Caco-2 (cell line): Measurements from ENCODE around the gene CTLA4. TPM values are rescaled to one million over a fixed set of nuclear protein-coding genes. Genes with fewer than 3 reads are reported as not detected.

ENCODE experiments used
- BruUV-seq: library from RNA; stranded (reverse); fragments of 400-500 nt; replicated peaks from 2 replicates; lab custom pipeline; 2021; lab: Mats Ljungman, UMichigan
- CTCF ChIA-PET: fragments of 300-600 bp; sonication (Branson Sonifier 250); formaldehyde crosslinking; loops from one replicate; lab custom pipeline; 2022; ENCODE audit warnings: antibody characterized with exemption; lab: Charles Lee
- POLR2A ChIA-PET: fragments of 300-600 bp; sonication (Branson Sonifier 250); formaldehyde crosslinking; loops from one replicate; lab custom pipeline; 2022; ENCODE audit warnings: antibody characterized with exemption; lab: Charles Lee
- DNase-seq, 2 experiments: peaks; one replicate each; pipeline versions ENCODE4 v3.0.0 to v3.0.0-alpha.2; 2020 to 2022
- H3K27me3 ChIP-seq: replicated peaks from 2 replicates; pipeline ENCODE4 v1.6.0; 2011; ENCODE audit warnings: low read length; ENCODE audit not compliant: control insufficient read depth, insufficient read depth
- H3K36me3 ChIP-seq: 2 replicates; pipeline ENCODE4 v1.5.1; 2011; ENCODE audit warnings: low read length; ENCODE audit not compliant: control insufficient read depth, insufficient read depth
- H3K4me1 ChIP-seq: fragments of 250-450 bp; sonication (Bioruptor Pico); 2 replicates; pipeline ENCODE4 v1.5.1; 2020; ENCODE audit warnings: mild to moderate bottlenecking
- H3K4me3 ChIP-seq: 2 replicates; pipeline ENCODE4 v1.5.1; 2011; ENCODE audit warnings: low read depth, mild to moderate bottlenecking, control low read depth, low read length
- H3K9me3 ChIP-seq: fragments of 250-450 bp; sonication (Bioruptor Pico); 2 replicates; pipeline ENCODE4 v1.5.1; 2020; ENCODE audit warnings: mild to moderate bottlenecking, moderate library complexity
- H3K27ac Mint-ChIP-seq: one replicate; pipeline ENCODE4 v1.8.0; 2022; ENCODE audit warnings: mixed read lengths; ENCODE audit not compliant: unreplicated experiment
- H3K27me3 Mint-ChIP-seq: one replicate; pipeline ENCODE4 v1.8.0; 2022; ENCODE audit warnings: mixed read lengths; ENCODE audit not compliant: insufficient read depth, unreplicated experiment
- H3K36me3 Mint-ChIP-seq: one replicate; pipeline ENCODE4 v1.8.0; 2022; ENCODE audit warnings: mild to moderate bottlenecking, mixed read lengths; ENCODE audit not compliant: insufficient read depth, unreplicated experiment
- H3K4me1 Mint-ChIP-seq: one replicate; pipeline ENCODE4 v1.8.0; 2022; ENCODE audit warnings: low read depth, mixed read lengths; ENCODE audit not compliant: unreplicated experiment
- H3K4me3 Mint-ChIP-seq: one replicate; pipeline ENCODE4 v1.8.0; 2022; ENCODE audit warnings: mild to moderate bottlenecking, moderate library complexity, mixed read lengths; ENCODE audit not compliant: unreplicated experiment
- H3K9me3 Mint-ChIP-seq: one replicate; pipeline ENCODE4 v1.8.0; 2022; ENCODE audit warnings: mixed read lengths; ENCODE audit not compliant: unreplicated experiment
- CTCF ChIP-seq, 2 experiments: fragments of 200-600 bp in 1 of 2; IDR thresholded peaks; 1 replicate in 1 of 2; 2 replicates in 1 of 2; pipeline versions ENCODE4 v1.5.1 to v1.8.0; 2011 to 2022; ENCODE audit warnings: antibody characterized with exemption in 1 of 2, control low read depth in 1 of 2, inconsistent platforms in 1 of 2, low read depth in 1 of 2, low read length in 1 of 2, mild to moderate bottlenecking in 1 of 2, moderate library complexity in 1 of 2; ENCODE audit not compliant: insufficient read depth in 1 of 2, severe bottlenecking in 1 of 2, unreplicated experiment in 1 of 2
- intact Hi-C: fragments of 100-400 bp; cut with micrococcal nuclease; formaldehyde crosslinking; loops from one replicate; pipeline ENCODE4 v1.10.0; 2022; ENCODE audit not compliant: unreplicated experiment
- total RNA-seq: library from RNA; stranded (reverse); gene quantifications from 2 replicates; pipeline ENCODE4 v1.2.3, GENCODE V29; 2022

Gene CTLA4
- total RNA-seq, 1 experiment from 2014 or later, result 0.43 TPM

- H3K27me3 Mint-ChIP-seq, result peaks cover 12% of the 10 kb centered on the region
- POLR2A ChIA-PET, result no interaction called here
- intact Hi-C loops, result no loop called here
- no peaks in the 10 kb centered on the region for H3K27me3 ChIP-seq
- no peaks in the 10 kb centered on the region for H3K9me3 Mint-ChIP-seq
- H3K4me1 Mint-ChIP-seq, result peaks cover 8% of the 10 kb centered on the region
- CTCF ChIA-PET, result no interaction called here
- no peaks in the 10 kb centered on the region for H3K36me3 ChIP-seq
- H3K4me3 ChIP-seq, result no peak overlapping the region
- H3K36me3 Mint-ChIP-seq, result peaks cover 4% of the 10 kb centered on the region
- H3K9me3 ChIP-seq, result no peaks in the 10 kb centered on the region
- H3K27ac Mint-ChIP-seq, result no peak overlapping the region
- DNase-seq, result no peak
- H3K4me1 ChIP-seq, result peaks cover 8% of the 10 kb centered on the region; the same call in 1 of the 2 replicates
- no TSS peak for BruUV-seq
- TF ChIP-seq CTCF (IDR thresholded peaks at IDR 0.05; ENCODE audit: insufficient read depth in 1 of 2, low read depth in 1 of 2, low read length in 1 of 2, severe bottlenecking in 1 of 2, unreplicated experiment in 1 of 2), result no peak
- no peak overlapping the region for H3K4me3 Mint-ChIP-seq
Observed at GRCh38 chr2:203918264-203918663, 50.7 kb downstream of the CTLA4 start.

GRCh38 chr2:203918839-203919238 lies 51.3 kb downstream of the CTLA4 start:
- CTCF ChIA-PET, result no interaction called here
- DNase-seq, result no peak

More at GRCh38 chr2:203918839-203919238, 51.3 kb downstream of the CTLA4 start:
- peaks cover 3% of the 10 kb centered on the region for H3K36me3 Mint-ChIP-seq
- H3K9me3 ChIP-seq, result no peaks in the 10 kb centered on the region
- intact Hi-C loops, result no loop called here
- H3K4me1 Mint-ChIP-seq, result peaks cover 4% of the 10 kb centered on the region
- TF ChIP-seq CTCF (IDR thresholded peaks at IDR 0.05; ENCODE audit: insufficient read depth in 1 of 2, low read depth in 1 of 2, low read length in 1 of 2, severe bottlenecking in 1 of 2, unreplicated experiment in 1 of 2), result no peak
- H3K27ac Mint-ChIP-seq, result no peak overlapping the region
- no peaks in the 10 kb centered on the region for H3K36me3 ChIP-seq
- no peak overlapping the region for H3K4me3 ChIP-seq
- peaks cover 12% of the 10 kb centered on the region for H3K27me3 Mint-ChIP-seq
- H3K27me3 ChIP-seq, result no peaks in the 10 kb centered on the region
- peaks cover 5% of the 10 kb centered on the region; the same call in 1 of the 2 replicates for H3K4me1 ChIP-seq
- POLR2A ChIA-PET, result no interaction called here
- no TSS peak for BruUV-seq
- H3K9me3 Mint-ChIP-seq, result no peaks in the 10 kb centered on the region
- no peak overlapping the region for H3K4me3 Mint-ChIP-seq

Other genes with a start within 250 kb of the CTLA4 start
- gene CD28, start 161.1 kb upstream of the CTLA4 start, total RNA-seq, result 0.30 and 0.84 TPM in 2 replicates
- gene ICOS, start 69.0 kb downstream of the CTLA4 start, total RNA-seq, result not detected in 2 replicates